ENCODE data around the gene NSD2.
"Not testable (repeated sequence)": the region's sequence is repeated elsewhere in the genome, so short reads cannot be mapped to it uniquely, and the experiment has no call there.

NSD2 gene

DNA sequence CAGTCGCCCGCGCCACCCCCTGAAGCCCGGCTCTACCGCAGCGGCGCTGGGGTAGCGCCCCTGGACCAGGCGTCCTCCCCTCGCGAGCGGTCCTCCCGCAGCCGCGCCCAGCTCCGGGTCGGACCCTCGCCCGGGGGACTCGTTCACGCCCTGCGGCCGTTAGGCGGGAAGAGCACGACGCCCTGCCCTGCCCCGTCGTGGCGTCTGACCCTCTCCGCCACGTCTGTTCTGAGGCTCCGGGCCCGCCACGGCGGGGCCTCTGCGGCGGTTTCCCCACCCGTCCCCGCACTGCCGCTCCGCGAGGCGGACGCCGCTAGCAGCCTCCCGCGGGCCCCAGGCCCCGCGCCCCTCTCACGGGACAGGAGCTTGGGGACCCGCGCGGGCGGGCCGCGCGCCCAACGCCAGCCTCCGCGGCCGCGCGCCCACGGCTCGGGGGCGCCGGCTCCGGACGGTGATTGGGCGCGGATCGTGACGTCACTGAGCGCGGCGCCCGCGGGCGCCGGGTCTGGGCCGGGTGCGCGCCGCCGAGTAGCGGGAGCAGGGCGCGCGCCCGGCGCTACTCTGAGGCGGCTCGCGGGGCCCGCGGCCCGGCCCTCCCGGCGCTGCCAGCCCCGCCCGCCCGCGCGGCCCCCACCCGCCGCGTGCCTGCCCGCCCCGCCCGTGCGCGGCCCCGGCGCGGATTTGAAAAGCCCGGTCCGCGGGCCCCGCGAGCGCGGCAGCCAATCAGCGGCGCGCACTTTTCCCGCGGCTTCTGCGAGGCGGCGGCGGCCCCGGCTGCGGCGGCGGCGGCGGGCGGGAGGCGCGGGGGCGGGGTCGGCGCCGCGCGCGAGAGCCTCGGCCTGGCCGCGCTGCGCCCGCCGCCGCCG lies at the start of gene NSD2:
NSD2 (plus strand) TSS at position 816 of the 866 bp plus-strand sequence. CDS start 29,262 bp downstream, outside the sequence.
- DNase-seq: peak; percentile 71

DNA sequence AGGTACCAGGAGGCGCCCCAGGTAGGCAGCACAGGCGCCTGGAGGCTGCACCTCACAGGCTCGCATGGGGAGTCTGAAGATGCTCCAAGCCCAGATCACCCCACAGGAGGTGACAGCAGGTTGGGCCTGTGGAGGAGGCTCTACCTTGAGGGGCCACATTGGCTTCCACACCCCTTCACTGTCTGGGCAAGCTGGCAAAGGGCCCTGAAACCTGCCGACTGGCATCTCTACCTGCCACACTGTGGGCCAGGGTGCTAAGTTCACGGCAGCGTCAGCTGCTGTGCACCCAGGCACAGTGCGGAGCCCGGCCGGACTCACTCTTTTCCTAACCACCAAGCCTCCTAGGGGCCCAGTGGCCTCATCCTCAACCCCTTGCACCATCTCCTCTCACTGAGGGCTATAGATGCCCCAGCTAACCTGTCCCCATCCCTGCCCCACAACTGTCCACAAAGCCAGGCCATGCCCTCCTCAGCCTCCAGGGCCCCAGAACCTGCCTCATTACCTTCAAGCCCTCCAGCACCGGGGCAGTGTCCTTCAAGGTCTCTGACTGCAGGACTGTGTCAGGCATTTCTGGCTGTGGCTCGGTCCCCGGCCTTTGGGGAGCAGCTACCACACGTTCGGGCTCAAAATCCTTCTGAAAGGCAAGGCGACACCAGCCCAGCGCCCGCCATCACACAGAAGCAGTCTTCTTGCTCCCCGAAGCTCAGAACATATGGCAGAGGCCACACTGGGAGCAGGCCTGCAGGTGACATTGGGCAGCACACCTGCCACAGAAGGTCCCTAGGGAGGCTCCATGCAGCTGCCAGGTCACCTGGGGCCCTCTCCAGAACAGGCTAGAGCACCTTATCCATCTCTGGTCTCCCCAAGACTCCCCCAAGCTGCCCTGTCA lies 49.3 kb upstream of the NSD2 start:
- DNase-seq: no peak

DNA sequence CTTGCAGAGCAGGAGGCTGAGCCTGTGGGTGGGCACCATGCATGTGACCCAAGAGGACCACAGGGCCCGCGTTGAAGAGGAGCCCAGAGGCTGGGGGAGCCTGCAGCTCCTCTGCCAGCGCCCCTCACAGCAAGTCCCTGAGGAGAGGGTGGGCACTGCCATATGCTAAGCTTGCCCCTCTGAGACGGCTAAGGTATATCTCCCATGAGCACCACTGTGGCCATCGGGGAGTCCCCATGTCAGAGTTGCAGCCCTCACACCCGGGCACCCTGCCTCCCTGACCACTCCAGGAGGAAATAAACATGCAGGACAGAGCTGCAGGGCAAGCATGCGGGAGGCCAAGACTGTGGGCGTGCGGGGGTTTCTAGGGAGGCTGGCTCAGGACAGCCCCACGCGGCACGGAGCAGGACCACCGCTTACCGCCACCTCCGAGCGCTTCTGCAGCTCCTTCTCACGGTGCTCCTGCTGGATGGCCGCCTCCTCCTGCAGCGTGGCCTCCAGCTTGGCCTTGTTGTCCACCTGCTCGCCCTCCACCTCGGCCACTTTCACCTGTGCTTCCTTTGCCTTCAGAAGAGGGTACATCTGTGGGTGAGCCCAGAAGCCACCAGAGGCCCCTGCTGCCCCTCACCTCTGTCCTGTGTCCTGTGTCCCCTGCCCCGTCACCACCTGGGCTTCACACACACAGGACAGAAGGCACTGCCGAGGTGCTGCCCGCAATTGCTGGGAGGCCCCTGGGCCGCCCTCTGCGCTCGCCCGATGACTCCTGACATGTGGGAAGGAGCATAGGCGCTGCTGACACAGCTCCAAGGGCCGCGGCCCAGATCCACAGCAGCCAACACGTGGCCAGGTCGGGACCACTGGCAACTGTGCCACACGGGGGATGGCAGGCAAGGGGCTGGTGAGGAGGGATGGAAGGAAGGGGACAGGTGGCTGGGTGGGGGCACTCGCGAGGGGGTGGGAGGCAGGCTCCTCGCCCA lies 48.3 kb upstream of the NSD2 start:
- no peak for DNase-seq

DNA sequence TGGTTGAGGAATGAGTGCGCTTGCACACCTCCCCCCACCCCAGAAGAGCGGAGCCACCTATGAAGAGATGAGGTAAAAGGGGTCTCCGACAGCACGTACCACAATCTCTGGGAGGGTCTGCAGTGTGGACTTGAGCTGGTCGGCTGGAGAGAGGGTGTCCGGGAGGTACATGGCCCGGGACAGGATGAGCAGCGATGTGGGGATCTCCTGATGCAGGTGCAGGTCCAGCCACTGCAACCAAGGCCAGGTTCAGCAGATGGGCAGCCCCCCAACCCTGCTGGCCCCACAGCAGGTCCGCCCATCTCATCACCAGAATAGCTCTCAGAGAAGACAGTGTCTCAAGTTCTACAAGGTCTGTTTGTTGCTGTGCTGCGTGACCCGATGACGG lies 47.7 kb upstream of the NSD2 start:
- DNase-seq: no peak

DNA sequence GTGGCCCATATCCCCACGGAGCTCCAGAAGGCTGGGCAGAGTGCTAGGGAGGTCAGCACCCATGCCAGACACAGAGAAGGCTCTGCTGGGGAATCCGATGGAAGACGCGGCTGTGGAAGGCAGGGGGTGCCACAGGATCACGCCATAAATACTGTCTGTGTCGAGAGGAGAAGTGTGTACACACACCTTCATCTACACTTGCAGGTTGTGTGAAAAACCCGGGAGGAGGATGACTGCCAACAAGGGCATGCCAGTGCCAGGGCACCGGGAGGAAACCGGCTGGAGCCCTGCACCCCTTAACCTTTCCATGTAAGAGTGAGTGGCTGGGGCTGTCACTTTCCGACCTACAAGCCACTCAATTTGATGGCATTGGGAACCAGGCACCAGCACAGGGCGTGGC lies 46.4 kb upstream of the NSD2 start:
- DNase-seq: no peak

DNA sequence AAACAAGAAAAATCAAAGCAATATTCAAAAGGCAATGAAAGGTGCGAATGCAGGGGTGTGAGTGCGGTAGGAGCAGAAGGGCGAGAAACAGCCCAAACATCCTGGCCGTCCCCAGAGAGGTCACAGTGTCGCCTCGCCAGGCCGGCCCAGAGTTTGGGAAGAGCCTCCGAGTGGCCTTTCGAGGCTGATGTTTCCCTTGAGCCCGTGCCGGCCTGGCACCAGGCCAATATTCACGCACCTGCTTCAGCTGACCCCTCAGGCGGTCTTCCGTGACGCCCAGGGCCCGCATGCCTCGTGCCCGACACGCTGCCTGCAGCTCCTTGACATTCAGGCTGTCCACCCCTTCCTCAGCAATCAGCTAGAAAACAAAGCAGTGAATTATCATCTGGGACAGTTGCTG lies 45.9 kb upstream of the NSD2 start:
- no peak for DNase-seq

DNA sequence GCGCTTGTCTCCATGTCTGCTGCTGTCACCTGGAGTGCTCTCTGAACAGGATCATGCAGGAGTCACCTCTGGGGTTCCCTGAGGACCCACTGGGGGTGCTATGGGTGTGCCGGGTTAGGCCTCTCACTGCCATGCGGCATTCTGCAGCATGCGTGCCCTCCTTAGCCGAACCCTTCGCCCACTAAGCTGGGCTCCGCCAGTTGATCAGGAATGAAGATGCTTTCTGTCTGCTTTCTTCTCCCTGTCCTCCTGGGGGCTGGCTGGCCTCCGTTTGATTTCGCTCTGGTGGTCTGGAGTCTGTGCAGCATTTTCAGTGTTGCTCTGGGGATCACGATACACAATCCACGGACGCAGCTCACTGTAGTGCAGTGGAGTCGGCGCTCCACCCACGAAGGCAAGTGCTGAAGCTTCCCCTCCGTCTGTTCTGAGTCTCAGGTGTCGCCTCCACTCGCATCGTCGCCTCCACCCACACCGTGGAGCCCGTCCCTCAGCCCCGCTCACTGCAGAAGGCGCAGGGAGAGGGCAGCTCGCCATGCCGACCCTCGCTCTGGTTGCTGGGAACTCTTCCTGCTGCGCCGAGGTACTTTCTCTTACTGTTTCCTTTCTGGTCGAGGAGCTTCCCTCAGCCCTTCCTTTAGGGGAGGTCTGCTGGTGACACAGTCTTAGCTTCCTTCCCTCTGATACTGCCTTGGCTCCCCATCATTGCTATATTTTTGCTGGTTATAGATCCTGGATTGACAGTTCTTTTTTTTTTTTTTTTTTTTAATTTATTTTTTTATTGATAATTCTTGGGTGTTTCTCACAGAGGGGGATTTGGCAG lies 44.5 kb upstream of the NSD2 start:
- no peak for DNase-seq

DNA sequence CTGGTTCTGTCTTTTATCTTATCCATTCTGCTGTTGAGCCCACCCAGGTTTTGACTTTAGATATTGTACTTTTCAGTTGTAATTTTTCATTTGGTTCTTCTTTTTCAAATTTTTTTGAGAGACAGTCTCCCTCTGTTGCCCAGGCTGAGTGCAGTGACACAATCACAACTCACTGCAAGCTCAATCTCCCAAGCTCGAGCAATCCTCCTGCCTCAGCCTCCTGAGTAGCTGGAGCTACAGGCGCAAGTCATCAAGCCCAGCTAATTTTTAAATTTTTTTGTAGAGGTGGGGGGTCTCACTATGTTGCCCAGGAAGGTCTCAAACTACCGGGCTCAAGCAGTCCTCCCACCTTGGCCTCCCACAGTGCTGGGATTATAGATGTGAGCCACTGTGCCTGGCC lies 41.0 kb upstream of the NSD2 start:
- no peak for DNase-seq

DNA sequence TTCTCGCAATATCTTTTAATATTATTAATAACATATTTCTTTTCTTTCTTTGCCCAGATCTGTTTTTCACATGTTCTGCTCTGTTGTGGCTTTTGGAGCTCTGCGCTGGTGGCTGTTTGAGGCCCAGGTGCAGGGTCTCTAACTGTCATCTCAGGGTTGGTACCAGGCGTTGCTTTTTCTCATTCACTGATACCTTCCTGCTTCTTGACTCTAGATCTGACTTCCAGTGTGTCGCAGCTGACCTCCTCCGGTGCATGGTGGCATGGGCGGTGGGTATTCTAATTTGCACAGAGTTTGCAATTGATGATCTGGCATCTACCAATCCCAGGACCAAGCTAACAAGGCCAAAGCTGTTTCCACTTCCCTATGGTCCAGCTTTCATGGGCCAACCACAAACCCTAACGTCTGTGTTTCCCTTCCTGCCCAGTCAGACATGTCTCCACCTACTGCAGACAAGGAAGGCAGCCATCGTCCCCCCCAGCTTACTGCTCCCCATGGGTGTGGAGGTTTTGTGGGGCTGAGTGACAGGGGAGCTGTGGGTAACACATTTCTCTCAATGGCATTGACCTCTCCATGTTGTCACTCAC lies 40.5 kb upstream of the NSD2 start:
- no peak for DNase-seq

DNA sequence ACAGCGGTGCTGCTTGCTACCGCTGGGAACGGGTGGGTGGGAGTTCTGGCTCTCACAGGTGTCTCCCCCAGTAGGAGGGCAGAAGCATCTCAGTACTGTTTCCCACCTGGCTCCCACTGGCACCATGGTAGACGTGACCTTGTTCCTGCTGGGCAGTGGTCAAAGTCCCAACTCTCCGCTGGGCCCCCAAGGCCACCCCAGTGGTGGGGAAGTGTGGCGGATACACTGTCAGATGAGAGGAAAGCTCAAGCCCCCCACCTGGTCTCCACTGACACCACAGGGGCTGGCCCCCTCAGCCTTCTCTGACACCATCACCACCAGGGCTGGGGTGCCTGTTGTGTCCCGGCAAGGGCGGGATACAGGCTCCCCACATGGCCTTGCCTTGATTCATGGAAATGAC lies 39.9 kb upstream of the NSD2 start:
- no peak for DNase-seq

DNA sequence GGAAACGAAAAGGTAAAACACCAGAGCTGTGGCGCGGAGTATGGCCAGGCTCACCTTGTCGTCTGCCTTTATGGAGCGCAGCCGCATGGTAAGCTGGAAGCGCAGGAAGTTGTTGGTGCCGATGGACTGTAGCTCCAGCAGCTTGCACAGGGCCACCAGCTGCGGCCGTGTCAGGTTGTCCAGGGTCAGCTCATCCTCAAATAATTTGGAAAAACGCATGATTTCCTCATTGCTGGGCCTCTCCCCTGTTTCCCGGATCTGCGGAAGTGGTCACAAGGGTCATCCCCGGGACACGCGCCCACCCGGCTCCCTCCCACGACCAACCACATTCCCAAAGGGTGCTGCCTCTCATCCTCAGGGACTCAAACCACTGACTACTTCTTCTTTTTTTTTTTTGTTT lies 38.5 kb upstream of the NSD2 start:
- no peak for DNase-seq

DNA sequence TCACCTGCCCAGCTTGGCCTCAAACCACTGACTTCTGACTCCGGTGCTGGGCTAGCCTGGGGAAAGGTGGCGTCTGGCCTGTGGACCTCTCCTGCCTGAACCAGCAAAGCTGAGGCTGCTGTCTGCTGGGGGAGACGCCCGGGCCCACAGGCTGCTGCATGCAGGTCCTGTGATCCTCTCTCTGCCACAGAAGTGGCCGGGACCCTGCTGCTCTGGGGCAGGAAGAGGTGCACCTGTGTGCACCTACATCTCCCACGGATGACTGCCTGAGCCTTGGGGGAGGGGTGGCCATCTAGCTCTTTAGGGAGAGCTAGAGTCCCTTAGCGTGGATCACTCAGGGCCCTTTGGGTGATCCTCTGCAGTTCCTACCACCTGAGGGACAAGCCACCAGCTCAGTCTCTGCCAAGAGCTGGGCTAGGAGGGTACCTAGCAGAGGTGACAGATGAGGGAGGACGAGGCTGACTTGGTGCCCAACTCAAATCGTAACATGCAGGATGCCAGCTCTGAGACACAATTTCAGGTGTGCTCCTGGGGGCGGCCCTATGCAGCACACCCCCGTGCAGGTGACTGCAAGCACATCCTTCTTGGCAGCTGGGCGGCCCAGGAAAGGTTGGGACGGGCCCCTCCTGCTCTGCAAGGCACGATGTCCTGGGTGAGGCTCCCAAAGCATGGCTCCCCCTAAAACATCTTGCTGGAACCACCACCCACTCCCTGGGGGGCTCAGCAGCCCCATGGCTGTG lies 37.7 kb upstream of the NSD2 start:
- no peak for DNase-seq

DNA sequence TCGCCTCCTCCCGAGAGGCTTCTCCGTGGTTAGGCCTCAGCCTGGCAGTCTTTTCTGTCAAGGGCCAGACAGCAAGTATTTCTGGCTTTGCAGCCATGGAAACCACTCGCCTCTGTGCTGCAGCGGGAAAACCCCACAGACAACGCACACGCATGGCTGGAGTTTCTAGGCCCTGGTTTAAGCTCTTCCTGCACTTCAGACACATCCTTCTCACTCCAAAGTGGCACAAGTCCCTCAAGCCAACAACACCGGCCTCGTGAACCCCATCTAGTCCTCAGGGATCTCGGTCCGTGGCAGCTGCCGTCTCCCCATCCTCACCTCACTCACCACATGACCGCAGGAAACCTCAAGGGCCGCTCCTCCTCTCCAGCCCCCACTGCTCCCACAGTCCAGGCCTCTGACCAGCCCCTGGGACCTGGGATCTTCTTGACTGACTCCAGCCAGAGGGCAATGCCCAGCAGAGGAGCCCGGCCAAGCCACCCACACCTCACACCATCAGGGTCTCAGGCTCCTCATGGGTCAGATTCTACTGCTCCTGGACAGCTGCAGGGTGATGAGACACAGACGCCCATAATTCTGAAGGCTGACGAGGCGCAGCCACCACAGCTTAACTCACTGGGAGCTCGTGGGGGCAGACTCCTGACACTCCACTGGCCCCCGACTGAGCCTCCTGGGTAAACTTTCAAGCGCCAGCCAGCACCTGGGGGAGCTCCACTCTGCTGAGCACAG lies 37.0 kb upstream of the NSD2 start:
- DNase-seq: no peak

DNA sequence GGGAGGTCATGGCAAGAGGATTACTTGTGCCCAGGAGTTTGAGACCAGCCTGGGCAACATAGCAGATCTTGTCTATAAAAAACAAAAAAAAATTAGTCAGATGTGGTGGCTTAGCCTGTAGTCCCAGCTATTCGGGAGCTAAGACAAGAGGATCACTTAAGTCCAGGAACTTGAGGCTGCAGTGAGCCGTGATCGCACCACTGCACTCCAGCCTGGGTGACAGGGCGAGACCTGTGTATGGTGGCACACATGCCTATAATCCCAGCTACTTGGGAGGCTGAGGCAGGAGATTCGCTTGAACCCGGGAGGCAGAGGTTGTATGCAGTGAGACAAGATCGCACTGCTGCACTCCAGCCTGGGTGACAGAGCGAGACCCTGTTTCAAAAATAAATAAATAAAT lies 35.4 kb upstream of the NSD2 start:
- not testable (repeated sequence) for DNase-seq

DNA sequence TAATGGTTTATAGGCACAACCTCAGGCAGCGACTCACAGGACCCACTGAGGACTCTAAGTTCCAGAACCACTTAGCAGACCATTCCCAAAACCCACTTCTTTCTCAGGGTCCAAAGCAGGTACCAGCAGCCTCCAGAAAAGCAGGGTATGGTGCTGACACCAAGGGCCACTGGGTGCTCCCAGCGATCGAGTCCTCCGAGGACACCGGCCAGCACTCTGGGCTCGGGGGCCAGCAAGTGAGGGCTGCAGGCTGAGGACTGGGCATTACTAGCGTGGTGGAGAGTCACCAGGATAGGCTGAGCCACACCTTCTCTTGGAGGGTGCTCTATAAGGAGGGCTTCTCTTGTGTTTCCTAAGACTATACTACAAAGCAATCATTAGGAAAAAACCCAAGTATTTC lies 34.5 kb upstream of the NSD2 start:
- DNase-seq: no peak

DNA sequence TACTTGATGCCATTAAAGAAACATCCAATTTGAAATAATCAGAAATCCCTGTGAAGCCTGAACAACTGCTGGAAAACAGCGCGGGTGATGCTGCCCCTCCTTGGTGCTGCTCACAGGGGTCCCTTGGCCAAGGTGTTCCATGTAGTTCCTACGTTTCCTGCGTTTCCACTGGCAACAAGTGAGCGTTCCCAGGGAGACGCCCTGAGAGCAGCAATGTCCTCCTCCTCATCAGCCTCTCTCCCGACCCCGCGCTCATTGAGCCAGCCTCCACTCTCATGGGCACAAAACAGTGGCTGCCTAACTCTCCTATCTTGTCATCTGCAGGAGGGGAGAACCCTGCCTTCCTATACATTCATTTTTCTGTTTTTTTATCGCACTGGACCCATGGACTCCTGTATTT lies 34.1 kb upstream of the NSD2 start:
- DNase-seq: no peak

DNA sequence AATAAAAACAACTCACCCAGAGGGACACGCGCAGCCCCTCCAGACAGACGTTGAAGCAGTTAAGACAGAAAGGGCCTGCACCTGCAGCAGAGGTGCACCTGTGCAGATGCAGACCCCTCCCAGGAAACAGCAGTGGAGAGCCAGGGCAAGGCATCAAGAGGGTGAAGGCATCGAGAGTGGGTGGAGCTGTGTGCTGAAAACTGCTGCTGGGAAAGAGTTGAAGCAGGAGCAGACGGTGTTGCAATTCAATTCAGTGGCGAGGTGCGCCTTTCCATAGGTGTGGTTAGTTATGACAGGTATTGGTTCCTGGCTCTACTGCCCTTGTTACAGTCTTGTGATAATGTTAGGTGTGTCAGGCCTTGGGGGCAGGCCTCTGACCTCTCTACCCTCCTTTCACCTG lies 31.9 kb upstream of the NSD2 start:
- DNase-seq: no peak

DNA sequence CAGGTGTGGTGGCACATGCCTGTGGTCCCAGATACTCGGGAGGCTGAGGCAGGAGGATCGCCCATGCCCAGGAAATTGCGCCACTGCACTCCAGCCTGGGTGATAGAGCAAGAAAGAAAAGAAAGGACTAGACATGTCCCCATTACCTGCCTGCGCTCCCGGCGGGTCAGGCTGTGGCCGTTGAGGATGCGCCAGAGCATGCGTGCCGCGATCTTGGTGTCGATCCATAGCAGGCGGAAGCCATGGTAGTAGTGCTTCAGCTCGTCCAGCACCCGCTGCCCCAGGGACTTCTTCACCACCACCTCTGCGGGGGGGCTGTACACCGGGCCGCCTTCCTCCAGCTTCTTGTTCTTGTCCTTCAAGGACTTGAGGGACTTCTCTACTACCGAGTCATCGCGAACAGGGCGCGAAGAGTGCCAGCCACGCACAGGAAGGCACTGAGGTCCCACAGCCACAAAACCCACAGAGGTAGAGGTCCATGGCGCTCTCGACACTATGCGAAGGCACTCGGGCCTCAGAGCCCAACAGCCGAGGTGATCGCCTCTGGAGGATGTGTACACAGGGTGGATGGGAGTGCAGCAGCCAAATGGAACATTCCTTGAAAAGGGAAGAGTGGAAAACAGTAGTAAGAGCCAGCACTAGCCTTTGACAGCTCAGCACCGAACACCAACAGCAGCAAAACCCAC lies 29.8 kb upstream of the NSD2 start:
- DNase-seq: no peak

DNA sequence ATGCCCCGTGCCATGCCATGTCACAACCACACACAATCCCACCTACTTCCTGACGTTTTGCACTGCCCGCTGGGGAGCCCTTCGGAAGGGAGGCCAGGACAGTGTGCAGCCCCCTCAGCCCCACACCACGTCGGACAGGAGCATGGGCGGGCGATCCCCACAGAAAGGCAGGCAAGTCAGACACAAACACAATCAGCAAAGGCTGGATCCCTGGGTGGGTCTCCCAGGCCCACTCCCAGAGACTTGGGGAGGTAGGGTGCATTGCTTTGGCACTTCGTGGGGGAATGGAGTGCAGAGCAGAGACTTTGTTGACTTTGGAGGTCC lies 29.3 kb upstream of the NSD2 start:
- DNase-seq: no peak

Data from NCI-H1105 treated with DMSO at 0.1 percent for 48 hours (cell line).